Subcutaneous adipose tissue (tissue), 4 donors: ENCODE data around the gene NINL. TPM values are rescaled to one million over a fixed set of nuclear protein-coding genes. Genes with fewer than 3 reads are reported as not detected.

ENCODE experiments used
- total RNA-seq, 4 donors: library from RNA; depleted of rRNA; stranded (reverse); fragments of >200 nt; gene quantifications; one replicate each; pipeline ENCODE4 v1.1.0, GENCODE V29; 2016
- TF ChIP-seq, protein P1 (sequence below): fragments of 450-650 bp; IDR thresholded peaks from one replicate; pipeline ENCODE4 v1.5.1; 2016; ENCODE audit warnings: low read depth, mild to moderate bottlenecking, control low read depth, antibody characterized with exemption, moderate library complexity

NINL gene
- total RNA-seq, 4 donors from 2014 or later = 4.6 to 10.0 (median 4.8) TPM

DNA sequence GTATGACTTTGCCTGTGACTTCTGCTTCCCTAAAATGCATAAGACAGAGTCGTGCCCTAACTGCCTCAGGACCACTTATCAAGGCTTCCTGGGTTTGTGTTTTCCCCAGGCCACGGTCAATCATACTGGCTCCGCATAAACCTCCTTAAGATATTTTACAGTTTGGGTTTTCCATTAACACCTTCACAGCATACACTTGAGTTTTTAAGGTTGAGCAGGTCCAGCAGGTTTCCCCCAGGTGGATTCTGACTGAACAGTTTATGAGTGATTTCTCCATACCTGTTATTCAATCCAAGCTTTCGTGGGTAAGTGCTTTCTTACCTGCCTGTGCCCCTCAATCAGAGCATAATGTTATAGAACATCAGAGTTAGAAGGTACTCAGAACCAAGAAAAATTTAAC, 39.3 kb downstream of the NINL start:
- TF ChIP-seq, protein P1, sequence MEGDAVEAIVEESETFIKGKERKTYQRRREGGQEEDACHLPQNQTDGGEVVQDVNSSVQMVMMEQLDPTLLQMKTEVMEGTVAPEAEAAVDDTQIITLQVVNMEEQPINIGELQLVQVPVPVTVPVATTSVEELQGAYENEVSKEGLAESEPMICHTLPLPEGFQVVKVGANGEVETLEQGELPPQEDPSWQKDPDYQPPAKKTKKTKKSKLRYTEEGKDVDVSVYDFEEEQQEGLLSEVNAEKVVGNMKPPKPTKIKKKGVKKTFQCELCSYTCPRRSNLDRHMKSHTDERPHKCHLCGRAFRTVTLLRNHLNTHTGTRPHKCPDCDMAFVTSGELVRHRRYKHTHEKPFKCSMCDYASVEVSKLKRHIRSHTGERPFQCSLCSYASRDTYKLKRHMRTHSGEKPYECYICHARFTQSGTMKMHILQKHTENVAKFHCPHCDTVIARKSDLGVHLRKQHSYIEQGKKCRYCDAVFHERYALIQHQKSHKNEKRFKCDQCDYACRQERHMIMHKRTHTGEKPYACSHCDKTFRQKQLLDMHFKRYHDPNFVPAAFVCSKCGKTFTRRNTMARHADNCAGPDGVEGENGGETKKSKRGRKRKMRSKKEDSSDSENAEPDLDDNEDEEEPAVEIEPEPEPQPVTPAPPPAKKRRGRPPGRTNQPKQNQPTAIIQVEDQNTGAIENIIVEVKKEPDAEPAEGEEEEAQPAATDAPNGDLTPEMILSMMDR = no peak

DNA sequence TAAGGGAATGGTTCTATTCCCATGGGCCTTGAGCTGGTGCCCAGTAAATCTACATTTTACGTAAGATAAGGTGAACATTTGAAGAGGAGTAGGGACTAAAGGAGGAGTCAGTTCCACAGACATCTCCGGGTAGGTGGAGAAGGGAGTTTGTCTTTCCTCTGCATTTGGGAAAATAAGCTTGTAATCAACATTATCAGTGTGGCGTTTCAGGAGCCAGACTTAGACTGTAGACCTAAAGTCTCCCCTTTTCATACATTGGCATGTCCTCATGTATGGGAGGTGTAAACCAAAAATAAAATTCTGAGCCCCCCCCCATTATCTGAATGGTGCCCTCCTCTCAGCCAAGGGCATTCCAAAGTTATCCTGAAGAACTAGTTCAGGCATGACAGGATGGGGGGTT, 40.2 kb downstream of the NINL start:
- TF ChIP-seq, protein P1 = no peak

DNA sequence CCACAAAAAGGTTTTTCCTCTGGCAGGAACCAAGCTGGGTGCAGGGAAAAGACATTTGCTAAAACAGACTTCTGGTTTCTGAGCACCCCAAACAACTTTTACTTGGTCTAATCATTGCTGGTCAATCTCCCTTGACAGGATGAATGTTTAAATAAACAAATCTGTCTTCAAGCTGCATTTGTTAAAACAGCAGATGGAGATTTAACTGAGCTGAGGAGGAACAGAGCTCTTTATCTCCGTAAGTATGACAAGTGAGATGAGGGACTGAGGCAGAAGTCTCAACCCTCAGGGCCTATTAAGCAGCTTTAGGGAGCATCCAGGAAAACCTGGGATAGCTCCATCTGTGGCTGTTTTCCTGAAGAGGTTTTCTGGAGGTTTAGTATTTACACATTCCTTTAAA, 40.6 kb downstream of the NINL start:
- TF ChIP-seq, protein P1 = no peak

DNA sequence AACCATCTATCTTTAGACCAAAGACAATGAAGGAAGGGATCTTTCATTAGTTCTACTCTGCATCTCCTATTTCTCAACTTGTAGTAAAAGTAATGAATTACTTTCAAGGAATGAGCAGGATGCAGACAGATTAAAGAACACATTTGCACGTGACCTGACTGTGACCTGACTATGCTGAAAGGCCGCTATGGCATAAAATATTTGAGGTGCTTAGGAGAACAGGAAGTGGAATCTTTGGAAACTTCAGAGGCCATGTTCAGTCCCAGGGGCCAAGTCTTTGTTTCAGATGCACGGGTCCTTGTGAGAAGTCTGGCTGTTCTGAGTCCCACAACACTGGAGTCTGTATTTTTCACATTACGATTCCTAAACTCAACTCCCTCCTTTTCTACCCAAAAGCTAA, 41.0 kb downstream of the NINL start:
- TF ChIP-seq, protein P1 = no peak

DNA sequence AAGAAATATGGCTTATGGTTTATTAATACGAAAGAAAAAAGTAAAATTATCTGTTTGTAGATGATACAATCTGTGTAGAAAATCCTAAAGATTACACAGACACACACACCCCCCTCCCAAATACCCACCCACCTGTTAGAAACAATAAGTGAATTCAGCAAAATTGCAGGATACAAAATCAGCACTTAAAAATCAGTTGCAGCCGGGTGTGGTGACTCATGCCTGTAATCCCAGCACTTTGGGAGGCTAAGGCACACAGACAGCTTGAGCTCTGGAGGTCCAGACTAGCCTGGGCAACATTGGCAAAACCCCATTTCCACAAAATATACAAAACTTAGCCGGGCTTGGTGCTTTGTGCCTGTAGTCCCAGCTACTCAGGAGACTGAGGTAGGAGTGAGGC, 42.3 kb downstream of the NINL start:
- TF ChIP-seq, protein P1 = no peak

DNA sequence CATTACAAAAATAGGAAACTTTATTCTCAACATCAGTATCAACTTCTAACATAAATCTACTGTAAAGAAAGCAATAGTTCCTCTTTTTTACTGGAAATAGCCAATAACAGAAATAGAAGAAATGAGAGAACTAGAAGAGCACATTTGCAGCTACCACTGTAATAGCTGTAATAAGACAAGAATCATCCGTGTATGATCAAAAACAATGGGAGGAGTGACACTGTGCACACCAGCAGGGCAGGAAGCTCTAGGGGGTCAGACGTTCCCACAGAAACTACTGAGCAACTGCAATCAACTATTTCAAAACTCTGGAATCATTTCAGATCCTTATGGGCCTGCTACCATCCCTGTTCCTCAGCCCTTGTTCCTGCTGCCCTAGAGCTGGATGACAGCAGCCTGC, 43.7 kb downstream of the NINL start:
- TF ChIP-seq, protein P1 = no peak

DNA sequence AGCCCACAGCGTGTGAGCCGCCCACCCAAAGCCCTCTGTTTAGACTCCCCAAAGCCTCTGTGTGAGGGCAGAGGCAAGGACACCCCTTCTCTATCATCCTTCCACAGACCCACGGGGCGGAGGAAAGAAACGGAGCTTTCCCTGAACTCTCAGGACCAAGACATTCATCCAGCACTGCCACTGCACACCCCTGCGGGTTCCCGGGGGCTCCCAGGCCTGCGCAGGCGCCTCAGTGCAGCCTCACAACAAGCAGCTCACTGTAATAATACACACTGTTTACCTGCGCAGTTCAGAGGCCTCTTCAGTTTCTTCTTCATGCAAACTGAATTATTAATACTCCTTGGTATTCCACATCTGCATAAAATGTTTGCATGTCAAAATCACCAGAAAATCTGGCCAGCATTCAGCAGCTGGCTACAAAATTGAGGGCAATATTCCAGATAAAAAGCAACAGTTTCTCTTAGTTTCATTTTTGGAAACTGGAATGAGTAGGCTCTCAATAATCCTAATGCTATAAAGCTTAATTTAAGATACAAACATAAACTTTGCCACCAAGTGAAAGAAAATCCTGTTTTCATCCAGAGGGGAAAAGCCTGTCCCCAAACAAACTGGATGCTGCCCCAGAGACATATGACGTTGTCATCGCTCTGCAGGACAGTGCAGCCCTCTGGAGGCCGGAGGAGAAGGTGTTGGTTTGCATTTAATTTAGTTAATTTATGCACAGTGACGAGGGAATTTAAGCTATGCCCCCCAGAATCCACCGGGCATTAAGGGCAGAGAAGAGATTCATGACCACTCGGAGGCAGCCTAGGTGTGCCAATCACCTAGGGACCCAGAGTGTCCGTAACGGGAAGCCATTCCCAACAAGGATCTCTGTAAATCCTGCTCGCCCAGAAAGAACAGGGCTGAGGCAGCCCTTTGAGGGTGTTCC, 45.3 kb downstream of the NINL start:
- TF ChIP-seq, protein P1 = no peak
